Nephron (organoid): ENCODE data around the gene STAC3.

Experiments used
- H3K27ac Mint-ChIP-seq, 3 experiments: 2 replicates each; pipeline ENCODE4 v1.8.0; 2020; ENCODE audit warnings: mixed read lengths in 3 of 3, mild to moderate bottlenecking in 2 of 3, moderate library complexity in 1 of 3
- H3K27me3 Mint-ChIP-seq: 2 replicates; pipeline ENCODE4 v1.8.0; 2021; ENCODE audit warnings: low read depth, mild to moderate bottlenecking, moderate library complexity, mixed read lengths
- H3K36me3 Mint-ChIP-seq: 2 replicates; pipeline ENCODE4 v1.8.0; 2020; ENCODE audit warnings: low read depth, mixed read lengths
- H3K4me1 Mint-ChIP-seq: 2 replicates; pipeline ENCODE4 v1.8.0; 2020; ENCODE audit warnings: mixed read lengths
- H3K4me3 Mint-ChIP-seq, 3 experiments: 2 replicates each; pipeline ENCODE4 v1.8.0; 2020; ENCODE audit warnings: mild to moderate bottlenecking in 3 of 3, mixed read lengths in 3 of 3, moderate library complexity in 2 of 3
- H3K9me3 Mint-ChIP-seq: 2 replicates; pipeline ENCODE4 v1.8.0; 2020; ENCODE audit warnings: mixed read lengths
- CTCF ChIP-seq, 3 experiments: fragments of 200-600 bp; sonication (generic); IDR thresholded peaks; one replicate each; pipeline ENCODE4 v1.5.0; 2021; ENCODE audit warnings: antibody characterized with exemption in 3 of 3; ENCODE audit not compliant: unreplicated experiment in 3 of 3

Gene STAC3

GRCh38 chr12:57235017-57235727 is 15.8 kb downstream of the STAC3 start:
- no peak for TF ChIP-seq CTCF (IDR thresholded peaks at IDR 0.05; ENCODE audit: unreplicated experiment in 3 of 3)
- H3K4me3 Mint-ChIP-seq, result peak overlapping the region; percentile 58 to 69 (median 64)
- peaks cover 27% of the 10 kb centered on the region for H3K36me3 Mint-ChIP-seq
- H3K27me3 Mint-ChIP-seq, result peaks cover 58% of the 10 kb centered on the region
- no peaks in the 10 kb centered on the region for H3K9me3 Mint-ChIP-seq
- peaks cover 50% of the 10 kb centered on the region for H3K4me1 Mint-ChIP-seq
- peak overlapping the region in 1 of 3 experiments; percentile 55 for H3K27ac Mint-ChIP-seq

GRCh38 chr12:57234571-57235016 is 16.4 kb downstream of the STAC3 start:
- H3K36me3 Mint-ChIP-seq, result peaks cover 27% of the 10 kb centered on the region
- no peak for TF ChIP-seq CTCF (IDR thresholded peaks at IDR 0.05; ENCODE audit: unreplicated experiment in 3 of 3)
- H3K9me3 Mint-ChIP-seq, result no peaks in the 10 kb centered on the region
- H3K4me3 Mint-ChIP-seq, result peak overlapping the region in 2 of 3 experiments; percentile 19 to 49
- H3K27ac Mint-ChIP-seq, result peak overlapping the region in 1 of 3 experiments; percentile 14
- peaks cover 52% of the 10 kb centered on the region for H3K4me1 Mint-ChIP-seq
- H3K27me3 Mint-ChIP-seq, result peaks cover 52% of the 10 kb centered on the region

- peak overlapping the region in 1 of 3 experiments; percentile 14 for H3K27ac Mint-ChIP-seq
- H3K4me1 Mint-ChIP-seq, result peaks cover 52% of the 10 kb centered on the region
- peaks cover 48% of the 10 kb centered on the region for H3K27me3 Mint-ChIP-seq
- H3K36me3 Mint-ChIP-seq, result peaks cover 27% of the 10 kb centered on the region
- no peak for TF ChIP-seq CTCF (IDR thresholded peaks at IDR 0.05; ENCODE audit: unreplicated experiment in 3 of 3)
- no peaks in the 10 kb centered on the region for H3K9me3 Mint-ChIP-seq
- H3K4me3 Mint-ChIP-seq, result peak overlapping the region; percentile 19 to 54 (median 49)
These were observed 16.8 kb downstream of the STAC3 start for GRCh38 chr12:57234233-57234570.

GRCh38 chr12:57233357-57234232 is 17.4 kb downstream of the STAC3 start:
- no peak for TF ChIP-seq CTCF (IDR thresholded peaks at IDR 0.05; ENCODE audit: unreplicated experiment in 3 of 3)
- H3K27me3 Mint-ChIP-seq, result peaks cover 42% of the 10 kb centered on the region
- peaks cover 53% of the 10 kb centered on the region for H3K4me1 Mint-ChIP-seq
- H3K27ac Mint-ChIP-seq, result peak overlapping the region in 1 of 3 experiments; percentile 14
- no peaks in the 10 kb centered on the region for H3K9me3 Mint-ChIP-seq
- H3K4me3 Mint-ChIP-seq, result peak overlapping the region; percentile 19 to 67 (median 54)
- H3K36me3 Mint-ChIP-seq, result peaks cover 27% of the 10 kb centered on the region

- H3K36me3 Mint-ChIP-seq, result peaks cover 27% of the 10 kb centered on the region
- no peak for TF ChIP-seq CTCF (IDR thresholded peaks at IDR 0.05; ENCODE audit: unreplicated experiment in 3 of 3)
- H3K9me3 Mint-ChIP-seq, result no peaks in the 10 kb centered on the region
- peak overlapping the region; percentile 96 to 99 (median 96) for H3K4me3 Mint-ChIP-seq
- H3K4me1 Mint-ChIP-seq, result peaks cover 52% of the 10 kb centered on the region
- H3K27me3 Mint-ChIP-seq, result peaks cover 37% of the 10 kb centered on the region
- no peak overlapping the region for H3K27ac Mint-ChIP-seq
These were observed 18.7 kb downstream of the STAC3 start for GRCh38 chr12:57232156-57232756.
